AG04449 (cell line): ENCODE measurements around the gene OXER1.

ENCODE experiments used
- CTCF ChIA-PET: fragments of 350-600 bp; formaldehyde crosslinking; extraction: SDS; loops from one replicate; lab custom pipeline; 2021; ENCODE audit warnings: antibody characterized with exemption; lab: Yijun Ruan, JAX
- POLR2A ChIA-PET: fragments of 400-600, 350-600 bp; formaldehyde crosslinking; extraction: SDS; loops from one replicate; lab custom pipeline; 2020; ENCODE audit warnings: antibody characterized with exemption, inconsistent platforms; lab: Yijun Ruan, JAX
- DNase-seq: peaks from one replicate; pipeline ENCODE4 v3.0.0-alpha.2; 2010; ENCODE audit warnings: low read depth, low spot score
- H3K4me3 ChIP-seq: 2 replicates; pipeline ENCODE4 v1.5.1; 2011; ENCODE audit warnings: low read depth, mild to moderate bottlenecking, control low read depth, low read length
- CTCF ChIP-seq: IDR thresholded peaks from one replicate; pipeline ENCODE4 v1.5.1; 2011; ENCODE audit warnings: mild to moderate bottlenecking, moderate library complexity, low read length, control low read depth, inconsistent platforms; ENCODE audit not compliant: insufficient read depth; ENCODE audit errors: missing control alignments

The OXER1 gene

DNA sequence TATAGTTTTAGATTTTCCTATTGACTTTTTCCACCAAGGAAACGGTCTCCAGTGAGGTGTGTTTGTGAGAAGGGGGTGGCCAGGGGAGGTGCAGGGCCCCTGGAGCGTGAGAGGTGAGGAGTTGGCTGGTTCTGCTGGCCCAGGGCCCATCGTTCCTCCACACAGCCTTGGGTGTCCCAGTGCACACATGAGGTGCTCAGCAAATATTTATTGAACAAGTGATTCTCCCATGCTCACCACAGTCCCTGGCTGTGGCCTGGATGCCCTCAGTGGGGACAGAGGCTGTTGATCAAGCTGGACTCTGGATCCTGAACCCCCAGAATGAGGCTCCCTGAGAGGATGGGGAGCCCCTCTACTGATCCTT, 23.5 kb upstream of the OXER1 start:
- no peak for TF ChIP-seq CTCF
- no peak overlapping the region for H3K4me3 ChIP-seq
- POLR2A ChIA-PET, result no interaction called here
- CTCF ChIA-PET, result interaction anchor here (1.4 kb wide), 1 partner anchor 12 kb away, joined by 3 read pairs; no protein-coding TSS in a partner anchor
- DNase-seq, result no peak

- ChIA-PET POLR2A (no interaction called here), CTCF (interaction anchor here (1.4 kb wide), 1 partner anchor 11 kb away, joined by 3 read pairs; no protein-coding TSS in a partner anchor)
- no peak overlapping the region for H3K4me3 ChIP-seq
- DNase-seq, result no peak
- TF ChIP-seq CTCF, result no peak
Measured at GRCh38 chr2:42786561-42787345, 22.8 kb upstream of the OXER1 start.

DNA sequence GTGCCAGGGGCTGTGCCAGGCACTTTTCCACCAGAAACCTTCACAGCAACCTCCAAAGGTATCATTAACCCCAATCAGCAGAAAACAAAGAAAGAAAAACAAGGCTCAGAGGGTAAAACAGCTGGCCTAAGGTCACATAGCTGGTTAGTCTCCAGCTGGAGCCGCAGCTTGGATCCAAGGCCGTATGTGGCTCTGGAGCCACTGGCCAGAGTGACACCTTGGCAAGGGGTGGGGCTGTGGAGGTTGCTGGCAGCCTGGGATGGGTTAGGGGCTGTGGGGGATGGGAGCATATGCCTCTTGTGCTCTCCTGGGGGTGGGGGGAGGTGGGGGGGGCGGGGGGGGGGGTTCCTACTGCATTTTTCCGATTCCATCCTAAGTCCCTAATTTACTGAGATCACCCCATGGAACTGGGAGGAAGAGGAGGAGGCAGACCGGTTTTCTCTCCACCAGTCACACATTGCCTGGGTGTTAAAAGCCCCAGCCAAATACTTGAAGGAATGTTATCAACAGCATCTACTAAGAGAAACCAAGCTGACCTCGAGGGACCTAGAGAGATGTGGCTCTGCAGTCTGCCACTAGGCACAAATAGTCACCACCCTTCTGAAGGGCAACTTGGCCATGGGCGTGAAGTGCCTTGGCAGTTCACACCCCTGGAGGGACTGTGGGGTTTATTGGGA, 20.4 kb upstream of the OXER1 start:
- no peak for DNase-seq
- H3K4me3 ChIP-seq, result no peak overlapping the region
- TF ChIP-seq CTCF, result no peak
- POLR2A ChIA-PET, result no interaction called here
- CTCF ChIA-PET, result interaction anchor here (1.4 kb wide), 1 partner anchor 9 kb away, joined by 3 read pairs; no protein-coding TSS in a partner anchor

GRCh38 chr2:42783511-42783910, 19.6 kb upstream of the OXER1 start:
- ChIA-PET CTCF (no interaction called here), POLR2A (no interaction called here)
- no peak for TF ChIP-seq CTCF
- no peak overlapping the region for H3K4me3 ChIP-seq
- no peak for DNase-seq

- no peak for TF ChIP-seq CTCF
- DNase-seq, result no peak
- CTCF ChIA-PET, result no interaction called here
- POLR2A ChIA-PET, result no interaction called here
- no peak overlapping the region for H3K4me3 ChIP-seq
Measured at GRCh38 chr2:42781181-42781580, 17.2 kb upstream of the OXER1 start.

- no peak for TF ChIP-seq CTCF
- peak; percentile 7 for DNase-seq
- ChIA-PET POLR2A (interaction anchor here (0.7 kb wide), 1 partner anchor 146 kb away, joined by 3 read pairs; no protein-coding TSS in a partner anchor), CTCF (no interaction called here)
- H3K4me3 ChIP-seq, result no peak overlapping the region
Measured at GRCh38 chr2:42777883-42778805, 14.2 kb upstream of the OXER1 start.
